ENCODE data around the gene SNX15.
"Not testable (repeated sequence)": the region's sequence is repeated elsewhere in the genome, so short reads cannot be mapped to it uniquely, and the experiment has no call there.

Gene SNX15, protein sequence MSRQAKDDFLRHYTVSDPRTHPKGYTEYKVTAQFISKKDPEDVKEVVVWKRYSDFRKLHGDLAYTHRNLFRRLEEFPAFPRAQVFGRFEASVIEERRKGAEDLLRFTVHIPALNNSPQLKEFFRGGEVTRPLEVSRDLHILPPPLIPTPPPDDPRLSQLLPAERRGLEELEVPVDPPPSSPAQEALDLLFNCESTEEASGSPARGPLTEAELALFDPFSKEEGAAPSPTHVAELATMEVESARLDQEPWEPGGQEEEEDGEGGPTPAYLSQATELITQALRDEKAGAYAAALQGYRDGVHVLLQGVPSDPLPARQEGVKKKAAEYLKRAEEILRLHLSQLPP

DNA sequence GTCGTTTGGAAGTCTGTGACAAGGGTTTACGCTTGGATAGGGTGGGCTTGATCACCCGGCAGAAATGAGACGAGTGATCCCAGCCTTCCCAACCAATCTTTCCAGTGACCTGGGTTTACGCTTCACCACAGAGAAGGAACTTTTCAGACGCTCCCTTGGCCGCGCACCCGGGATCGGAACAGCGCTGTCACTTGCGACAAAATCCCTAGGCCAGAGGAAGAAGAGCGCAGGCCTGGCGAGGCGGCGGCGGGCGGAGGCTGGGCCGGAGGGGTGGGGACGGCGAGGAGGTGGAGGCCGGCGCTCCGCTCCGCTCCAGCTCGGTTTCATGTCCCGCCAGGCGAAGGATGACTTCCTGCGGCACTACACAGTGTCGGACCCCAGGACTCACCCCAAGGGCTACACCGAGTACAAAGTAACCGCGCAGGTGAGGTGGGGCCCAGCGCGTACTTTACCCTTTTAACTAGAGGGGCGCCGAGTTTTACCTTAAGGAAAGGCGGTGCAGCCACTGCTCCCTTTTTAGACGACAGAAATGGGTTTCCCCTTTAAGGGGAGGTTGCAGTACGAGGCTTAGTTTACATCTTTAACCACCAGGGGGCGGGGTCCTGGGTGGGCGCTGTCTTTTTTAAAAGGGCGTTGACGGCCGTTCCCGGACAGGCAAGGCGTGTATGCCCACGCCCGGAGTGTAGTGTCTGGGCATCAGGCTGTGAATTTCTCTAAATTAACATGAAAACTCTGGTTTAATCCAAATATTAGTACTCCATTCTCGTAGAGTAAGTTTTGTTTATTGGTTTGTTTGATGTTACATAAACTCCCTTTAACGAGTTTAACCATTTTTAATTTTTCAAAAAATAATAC, at the start of gene SNX15:
Gene SNX15 (plus strand): TSS at position 227 of the 855 bp plus-strand sequence. CDS start 99 bp downstream, at position 326.
- ATAC-seq = peak; percentile 92
- DNase-seq = peak; percentile 91

DNA sequence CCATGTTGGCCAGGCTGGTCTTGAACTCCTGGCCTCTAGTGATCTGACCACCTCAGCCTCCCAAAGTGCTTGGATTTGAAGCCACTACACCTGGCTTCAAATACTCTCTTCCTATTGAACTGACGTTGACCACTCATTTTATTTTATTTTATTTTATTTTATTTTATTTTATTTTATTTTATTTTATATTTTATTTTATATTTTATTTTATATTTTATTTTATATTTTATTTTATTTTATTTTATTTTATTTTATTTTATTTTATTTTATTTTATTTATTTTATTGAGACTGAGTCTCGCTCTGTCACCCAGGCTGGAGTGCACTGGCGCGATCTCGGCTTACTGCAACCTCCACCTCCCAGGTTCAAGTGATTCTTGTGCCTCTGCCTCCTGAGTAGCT, 43.9 kb upstream of the SNX15 start:
- not testable (repeated sequence) for ATAC-seq, DNase-seq

DNA sequence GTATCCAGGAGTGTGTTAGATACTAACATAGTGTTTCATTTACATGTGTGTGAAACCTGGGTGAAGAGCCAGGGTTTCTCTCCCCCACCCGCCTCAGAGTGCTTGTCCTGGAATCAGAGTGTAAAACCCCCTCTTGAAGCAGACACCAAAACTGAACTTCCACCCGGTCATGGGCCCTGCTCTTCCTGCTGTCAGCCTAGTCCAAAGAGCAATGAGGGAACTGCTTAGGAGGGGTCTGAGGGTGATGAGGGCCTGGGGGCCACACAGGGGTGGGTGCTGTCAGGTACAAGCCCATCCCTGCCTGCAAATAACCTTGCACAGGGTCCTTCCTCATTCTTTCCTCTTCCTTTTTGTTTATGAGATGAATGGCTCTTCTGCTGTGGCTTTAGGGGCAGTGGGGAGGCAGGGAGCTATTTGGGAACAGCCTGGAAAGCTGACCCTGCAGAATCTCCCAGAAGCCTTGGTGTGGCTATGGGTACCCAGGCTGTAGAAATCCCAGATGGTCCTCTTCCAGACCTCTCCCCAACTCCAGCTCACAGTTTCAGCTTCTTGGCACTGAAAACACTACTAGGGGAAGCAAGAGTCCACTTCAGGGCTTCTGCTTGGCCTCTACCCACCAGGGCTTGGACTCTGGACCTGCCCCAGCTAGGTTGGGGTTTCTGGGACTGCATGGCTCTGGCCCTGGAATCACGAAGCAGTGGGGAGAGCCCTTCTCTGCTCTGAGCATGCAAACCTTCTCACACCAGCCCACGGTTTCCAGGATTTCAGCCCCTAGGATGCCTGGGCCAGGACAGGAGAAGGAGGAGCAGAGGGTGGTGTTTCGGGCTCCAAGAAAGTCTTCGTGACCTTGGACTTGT, 39.0 kb upstream of the SNX15 start:
- ATAC-seq = no peak

DNA sequence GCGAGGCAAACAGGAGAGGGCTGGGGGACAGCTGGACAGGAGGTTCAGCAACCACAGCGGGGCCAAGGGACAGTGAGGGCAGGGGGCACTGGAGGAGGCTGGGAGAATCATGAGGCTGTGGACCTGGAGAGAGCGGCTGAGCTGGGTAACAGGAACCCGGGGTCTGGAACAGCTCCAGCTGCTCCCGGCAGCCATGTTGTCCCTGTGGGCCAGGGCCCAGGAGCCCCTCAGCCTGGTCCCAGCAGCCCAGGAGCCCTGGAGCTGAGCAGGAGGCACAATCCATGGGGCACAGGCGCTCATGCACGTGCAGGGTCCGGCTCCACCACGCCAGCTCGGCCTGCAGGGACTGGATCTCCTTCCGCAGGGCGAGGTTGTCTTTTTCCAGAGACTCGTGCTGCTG, 37.8 kb upstream of the SNX15 start:
- DNase-seq (no peak), ATAC-seq (no peak)

More for the DNA sequence above, 39.0 kb upstream of the SNX15 start:
- no peak for DNase-seq

DNA sequence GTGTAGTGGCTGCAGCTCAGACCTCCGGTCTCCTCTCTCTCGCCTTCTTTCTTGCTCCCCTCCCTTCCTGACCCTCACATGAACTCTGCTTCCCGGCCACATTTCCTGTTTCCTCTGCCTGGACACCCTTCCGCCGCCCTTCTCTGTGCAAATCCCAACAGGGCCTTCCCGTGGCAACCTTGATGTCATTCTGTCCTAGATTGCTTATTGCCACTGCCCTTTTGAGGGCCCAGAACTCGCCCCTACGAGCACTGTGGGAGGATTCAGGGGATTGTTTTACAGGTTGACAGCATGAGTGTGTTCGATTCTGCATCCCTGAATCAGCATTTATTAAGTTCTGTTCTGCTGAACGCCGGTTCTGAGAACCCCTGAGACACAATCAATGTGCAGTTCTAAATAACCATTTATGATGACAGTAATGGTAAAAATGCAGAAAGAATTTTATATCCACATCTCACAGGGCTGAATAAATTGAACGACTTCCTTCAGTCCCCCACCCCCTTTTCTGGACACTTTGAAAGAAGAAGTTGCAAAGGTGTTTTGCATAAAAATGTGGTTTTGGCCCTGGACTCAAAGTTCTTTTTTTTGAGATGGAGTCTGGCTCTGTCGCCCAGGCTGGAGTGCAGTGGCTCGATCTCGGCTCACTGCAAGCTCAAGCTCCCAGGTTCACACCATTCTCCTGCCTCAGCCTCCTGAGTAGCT, 36.9 kb upstream of the SNX15 start:
- no peak for ATAC-seq
- no peak for DNase-seq

DNA sequence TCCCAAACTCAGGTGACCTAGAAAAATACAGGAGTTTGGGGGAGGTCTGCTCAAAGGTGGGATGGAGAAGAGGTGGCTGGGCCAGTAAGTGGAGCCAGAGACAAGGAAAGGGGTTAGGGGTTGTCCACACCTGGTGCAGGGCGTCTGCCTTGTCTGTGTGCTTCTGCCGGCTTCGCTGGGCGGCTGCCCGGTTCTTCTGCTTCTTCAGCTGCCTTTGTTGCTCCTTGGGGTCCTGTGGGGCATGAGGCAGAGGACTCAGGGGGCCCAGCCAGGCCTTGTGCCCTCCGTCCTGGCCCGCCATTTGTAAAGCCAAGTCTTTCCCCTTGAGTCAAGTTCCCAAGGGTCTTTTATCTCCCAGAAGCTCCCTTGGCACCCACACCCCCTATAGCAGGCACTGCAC, 32.9 kb upstream of the SNX15 start:
- DNase-seq (no peak), ATAC-seq (no peak)

DNA sequence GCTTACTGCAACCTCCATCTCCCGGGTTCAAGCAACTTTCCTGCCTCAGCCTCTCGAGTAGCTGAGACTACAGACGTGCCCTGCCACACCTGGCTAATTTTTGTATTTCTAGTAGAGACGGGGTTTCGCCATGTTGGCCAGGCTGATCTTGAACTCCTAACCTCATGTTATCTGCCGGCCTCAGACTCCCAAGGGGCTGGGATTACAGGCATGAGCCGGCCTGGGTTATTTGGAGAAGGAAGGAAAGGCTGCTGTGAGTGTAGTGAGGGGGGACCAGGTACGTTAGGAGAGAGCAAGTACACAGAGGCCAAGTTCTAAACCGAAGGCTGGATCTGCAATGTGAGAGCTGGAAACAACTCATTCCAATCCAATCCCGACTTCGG, 30.9 kb upstream of the SNX15 start:
- ATAC-seq = no peak
- no peak for DNase-seq

DNA sequence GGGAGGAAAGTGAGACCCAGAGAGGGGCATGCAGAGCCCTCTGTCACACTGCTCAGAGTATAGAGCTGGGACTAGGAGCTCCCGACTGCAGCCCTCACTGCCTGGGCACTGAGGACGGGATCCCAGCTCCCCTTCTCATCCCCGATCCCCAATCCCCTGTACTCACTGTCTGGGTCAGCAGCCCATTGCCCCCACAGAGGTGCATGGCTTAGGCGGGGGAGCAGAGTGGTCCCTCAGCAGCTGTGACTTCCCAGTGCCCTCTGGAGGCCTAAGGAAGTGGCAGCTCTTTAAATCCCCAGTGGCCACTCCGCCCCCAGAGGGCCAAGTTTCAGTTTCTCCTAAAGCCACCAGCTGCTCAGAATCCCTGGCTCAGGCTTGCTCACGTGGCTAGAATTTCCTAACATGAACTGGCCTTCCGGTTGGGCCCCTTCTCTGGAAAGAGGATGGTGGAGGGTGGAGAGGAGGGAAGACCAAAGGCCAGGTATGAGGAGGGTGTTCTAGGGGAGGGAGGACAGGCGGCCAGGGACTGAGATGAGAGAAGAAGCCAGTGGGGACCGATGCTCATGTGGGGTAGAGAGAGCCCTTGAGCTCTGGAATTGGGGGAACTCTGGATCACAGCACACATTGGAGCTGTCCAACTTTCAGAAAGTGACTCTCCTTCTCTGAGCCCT, 30.4 kb upstream of the SNX15 start, which contains the start of gene BATF2:
Gene BATF2 (minus strand): TSS at position 262 of the 671 bp plus-strand sequence. CDS start 57 bp downstream, at position 205.
- ATAC-seq (peak; percentile 19), DNase-seq (peak; percentile 16)

DNA sequence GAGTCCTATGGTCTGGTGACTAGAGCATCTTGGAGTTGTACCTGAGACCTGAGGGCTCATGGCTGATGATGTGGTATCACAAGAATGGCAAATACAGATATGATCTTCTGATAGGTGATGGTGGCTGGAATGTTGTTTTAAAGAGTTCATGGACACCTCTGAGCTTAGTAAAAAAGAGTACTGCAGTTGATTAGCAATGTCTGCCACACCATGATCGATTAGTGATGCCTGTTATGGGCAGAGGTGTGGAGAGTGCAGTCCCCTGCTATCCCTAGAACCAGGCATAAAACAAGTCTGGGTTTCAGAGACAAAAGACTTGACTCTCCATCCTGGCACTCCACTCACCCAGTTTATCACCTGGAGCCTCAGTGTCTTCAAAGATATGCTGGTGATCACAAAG, 29.1 kb upstream of the SNX15 start:
- DNase-seq (no peak), ATAC-seq (no peak)

DNA sequence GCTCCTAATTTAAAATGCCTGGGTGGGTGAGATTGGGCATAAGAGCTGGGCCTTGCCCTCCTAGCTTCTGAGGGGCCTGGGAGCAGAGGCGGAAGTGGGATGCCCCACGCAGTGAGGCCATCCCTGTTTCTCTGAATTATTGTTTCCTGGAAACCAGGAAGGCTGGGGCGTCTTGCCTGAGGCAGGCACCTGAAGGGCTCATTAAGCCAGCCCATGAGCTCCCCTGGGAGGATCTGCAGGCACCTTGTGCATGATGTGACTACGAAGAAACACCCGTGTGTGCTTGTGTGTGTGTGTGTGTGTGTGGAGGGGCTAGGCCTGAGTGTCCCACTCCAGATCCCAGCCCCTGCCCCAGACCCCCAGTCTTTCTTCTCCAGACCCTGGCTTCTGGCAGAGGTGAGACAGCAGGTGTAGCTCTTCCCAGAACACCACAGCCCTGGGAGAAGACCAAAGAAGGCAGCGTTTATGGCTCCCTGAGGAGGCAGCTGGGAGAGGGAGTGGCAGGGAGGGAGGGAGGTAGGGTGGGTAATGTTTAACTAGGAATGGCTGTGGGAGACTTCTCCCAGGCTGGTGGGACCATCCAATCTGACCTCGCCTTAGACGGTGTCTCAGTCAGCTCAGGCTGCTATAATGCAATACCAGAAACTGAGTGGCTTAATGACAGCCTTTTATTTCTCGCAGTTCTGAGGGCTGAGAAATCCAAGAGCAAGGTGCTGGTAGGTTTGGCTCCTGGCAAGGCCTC, 28.4 kb upstream of the SNX15 start:
- DNase-seq = peak; percentile 14

DNA sequence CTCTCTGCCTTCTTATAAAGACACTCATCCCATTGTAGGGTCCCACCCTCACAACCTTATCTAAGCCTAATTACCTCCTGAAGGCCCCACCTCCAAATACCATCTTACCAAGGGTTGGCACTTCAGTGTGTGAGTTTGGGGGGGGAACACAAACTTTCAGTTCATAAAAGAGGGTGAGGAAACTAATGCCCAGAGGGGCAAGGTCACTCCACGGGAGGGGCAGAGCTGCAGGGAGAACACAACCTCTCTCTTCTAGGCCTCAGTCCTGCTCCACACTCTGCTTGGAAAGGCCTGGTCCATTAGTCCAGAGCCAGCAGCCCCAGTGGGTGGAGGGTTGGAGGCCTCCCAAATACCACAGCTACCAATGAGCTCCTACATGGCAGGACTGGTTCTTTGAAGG, 27.8 kb upstream of the SNX15 start:
- ATAC-seq (no peak), DNase-seq (no peak)

More for the DNA sequence above, 28.4 kb upstream of the SNX15 start:
- no peak for ATAC-seq

DNA sequence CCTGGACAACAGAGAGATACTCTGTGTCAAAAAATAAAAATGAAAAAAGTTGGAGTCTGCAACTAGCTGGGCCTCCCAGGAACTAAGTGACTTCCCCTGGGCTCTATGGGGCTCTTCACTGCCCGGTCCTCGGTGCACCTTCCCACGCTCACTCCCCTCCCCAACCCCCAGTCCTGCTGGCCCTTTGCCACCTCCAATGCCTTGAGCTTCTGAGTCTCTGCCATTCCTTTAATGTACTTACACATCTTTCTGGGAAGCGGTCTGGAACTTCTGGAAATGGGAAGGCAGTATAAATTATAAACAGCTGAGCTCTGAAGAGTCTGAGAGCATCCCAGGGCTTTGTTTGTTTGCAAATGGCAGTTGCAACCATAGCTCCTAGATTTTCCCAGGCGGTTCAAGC, 24.5 kb upstream of the SNX15 start:
- DNase-seq = no peak
- ATAC-seq = no peak

DNA sequence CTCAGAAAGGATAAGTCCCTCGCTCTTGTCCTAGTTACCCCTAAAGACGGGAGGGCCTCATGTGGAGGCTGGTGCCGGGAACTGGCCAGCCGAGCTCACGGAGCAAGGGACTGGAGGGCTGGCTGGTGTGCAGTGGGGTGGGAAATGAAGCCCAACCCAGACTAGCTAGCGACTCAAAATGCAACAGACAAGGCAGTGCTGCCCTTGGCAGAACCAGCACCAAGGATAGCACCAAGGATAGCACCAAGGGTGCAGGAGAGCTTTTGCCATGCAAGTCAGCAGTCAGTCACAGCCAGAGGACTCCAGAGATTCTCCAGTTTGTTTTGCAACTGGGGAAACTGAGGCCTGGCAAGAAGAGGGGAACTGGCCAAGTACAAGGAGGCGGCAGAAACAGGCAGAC, 24.0 kb upstream of the SNX15 start:
- no peak for ATAC-seq
- DNase-seq = no peak

DNA sequence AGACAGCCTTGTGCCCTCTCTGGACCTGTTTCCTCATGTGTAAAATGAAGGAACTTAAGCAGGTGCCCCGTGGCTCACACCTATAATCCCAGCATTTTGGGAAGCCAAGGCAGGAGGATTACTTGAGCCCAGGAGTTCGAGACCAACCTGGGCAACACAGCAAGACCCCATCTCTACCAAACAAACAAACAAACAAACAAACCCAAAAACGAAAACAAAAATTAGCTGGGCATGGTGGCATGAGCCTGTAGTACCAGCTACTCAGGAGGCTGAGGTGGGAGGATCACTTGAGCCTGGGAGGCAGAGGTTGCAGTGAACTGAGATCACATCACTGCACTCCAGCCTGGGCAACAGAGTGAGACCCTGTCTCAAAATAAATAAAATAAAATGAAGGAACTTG, 23.3 kb upstream of the SNX15 start:
- DNase-seq, ATAC-seq: not testable (repeated sequence)

DNA sequence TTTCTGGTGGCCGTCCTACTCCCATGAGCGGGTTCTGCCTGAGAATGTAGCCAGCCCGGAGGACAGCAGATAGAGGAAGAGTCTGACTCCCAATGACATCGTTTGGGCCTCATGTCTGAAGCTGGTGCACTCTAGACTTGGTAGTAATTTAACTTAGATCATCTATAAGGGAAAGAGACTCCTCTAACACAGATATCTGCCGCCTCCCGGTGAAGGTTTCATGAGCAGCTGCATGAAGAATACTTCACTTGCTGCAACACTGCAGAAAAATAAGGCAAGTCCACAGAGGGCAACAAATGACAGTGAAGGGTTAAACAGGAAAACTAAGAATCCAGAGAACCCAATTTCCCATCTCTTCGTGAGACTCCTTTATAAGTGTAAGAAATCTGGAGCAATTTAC, 19.2 kb upstream of the SNX15 start:
- no peak for DNase-seq
- no peak for ATAC-seq

DNA sequence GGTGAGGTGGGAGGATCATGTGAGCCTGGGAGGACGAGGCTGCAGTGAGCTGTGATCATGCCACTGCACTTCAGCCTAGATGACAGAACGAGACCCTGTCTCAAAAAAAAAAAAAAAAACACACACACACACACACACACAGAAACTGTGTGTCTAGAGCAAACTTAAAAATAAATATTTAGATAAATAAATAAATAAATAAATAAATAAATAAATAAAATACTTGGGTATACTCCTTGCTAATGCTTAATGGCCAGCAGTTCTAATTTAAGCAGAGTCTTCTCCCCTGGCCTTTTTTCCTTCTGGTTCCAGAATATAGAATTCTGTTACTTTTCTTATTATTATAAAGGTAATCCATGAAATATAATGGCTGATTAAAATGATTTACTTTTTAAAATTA, 18.4 kb upstream of the SNX15 start:
- no peak for DNase-seq
- ATAC-seq = no peak

DNA sequence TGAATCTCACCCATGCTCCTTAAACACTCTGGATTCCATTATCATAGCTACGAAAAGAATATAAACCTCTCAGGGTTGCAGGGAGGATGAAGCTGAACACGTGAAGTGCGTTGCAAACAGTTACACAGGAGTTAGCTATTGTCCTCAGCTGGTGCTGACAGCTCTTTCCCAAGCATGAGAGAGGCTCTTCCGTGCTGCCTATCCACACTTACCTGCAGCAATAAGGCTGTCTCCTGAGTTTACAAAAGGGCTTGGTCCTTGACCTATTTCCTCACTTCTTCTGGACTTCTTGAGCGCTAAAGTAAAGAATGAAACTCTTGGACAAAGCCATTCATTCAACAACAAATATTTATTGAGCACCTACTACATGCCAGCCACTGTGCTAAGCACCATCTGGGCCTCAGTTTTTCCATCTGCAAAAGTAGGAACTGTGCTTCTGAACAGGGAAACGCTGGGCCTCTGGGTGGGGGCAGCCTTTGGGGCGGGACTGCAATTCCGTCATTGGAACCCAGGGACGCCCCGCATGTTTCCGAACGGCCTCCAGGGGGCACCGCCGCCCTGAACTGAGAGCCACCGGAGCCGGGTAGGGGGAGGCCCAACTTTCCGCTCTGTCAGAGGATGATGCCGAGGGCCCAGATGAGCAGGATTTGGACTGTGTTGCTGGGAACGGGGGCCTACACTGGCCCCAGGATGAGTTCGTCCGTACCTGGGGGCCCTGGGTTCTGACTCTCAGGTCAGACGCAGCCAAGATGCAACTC, 13.9 kb upstream of the SNX15 start:
- peak; percentile 89 for ATAC-seq
- peak; percentile 93 for DNase-seq

DNA sequence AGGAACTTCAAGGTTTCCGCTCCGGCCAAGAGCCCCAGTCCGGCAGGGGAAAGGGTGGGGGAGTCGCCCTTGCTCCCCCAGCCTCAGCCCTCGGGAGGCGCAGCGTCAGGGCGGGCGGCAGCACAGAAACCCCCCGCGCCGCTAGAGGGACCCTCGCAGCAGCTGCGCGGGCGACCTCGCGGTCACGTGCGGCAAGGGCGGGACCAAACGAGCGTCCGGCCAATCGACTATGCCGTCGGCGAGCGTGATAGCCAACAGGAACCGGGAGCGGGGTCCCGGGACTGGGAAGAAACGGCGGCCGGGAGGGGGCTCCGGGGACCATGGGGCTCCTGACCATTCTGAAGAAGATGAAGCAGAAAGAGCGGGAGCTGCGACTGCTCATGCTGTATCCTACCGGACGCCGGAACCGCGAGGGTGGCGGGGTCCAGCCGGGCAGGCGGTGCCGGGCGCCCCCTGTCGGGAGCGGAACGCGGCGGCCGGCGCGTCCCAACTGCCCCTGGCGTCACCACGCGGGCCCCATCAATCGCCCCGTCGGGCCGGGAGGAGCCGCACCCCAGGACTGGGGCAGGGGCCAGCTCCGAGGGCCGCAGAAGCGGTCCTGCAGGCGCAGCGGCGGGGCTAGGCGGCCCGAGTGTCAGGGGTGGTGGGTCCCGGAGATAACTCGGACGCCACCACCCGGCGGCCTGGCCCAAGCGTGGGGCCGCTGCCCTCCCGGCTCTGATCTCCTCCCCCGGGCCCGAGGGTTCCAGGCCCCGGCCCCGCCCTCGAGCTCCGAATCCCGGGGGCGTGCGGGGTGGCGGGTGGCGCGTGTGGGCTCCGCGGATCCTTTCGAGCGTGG, 13.1 kb upstream of the SNX15 start, which contains the start of gene ARL2:
Gene ARL2 (plus strand): TSS at position 273 of the 838 bp plus-strand sequence. CDS start 48 bp downstream, at position 321.
- peak; percentile 80 for ATAC-seq

More for the DNA sequence above, 13.1 kb upstream of the SNX15 start, which contains the start of gene ARL2:
- DNase-seq = peak; percentile 92

All from stimulated activated naive CD8-positive, alpha-beta T cell treated with anti-CD3 and anti-CD28 coated beads, Interleukin-15, Interleukin-2, amounts not matched to agents 100 U/mL and 50 U/mL, for 24 hours (primary cell).